Right atrium auricular region (tissue), 2 donors: ENCODE measurements around the gene LSP1. TPM values are rescaled to one million over a fixed set of nuclear protein-coding genes. Genes with fewer than 3 reads are reported as not detected.

Experiments used
- DNase-seq: peaks from one replicate; pipeline ENCODE4 v3.0.0-alpha.2; 2019; ENCODE audit warnings: low spot score
- H3K27ac ChIP-seq, 2 donors: fragments of 200-600 bp; sonication (generic); 1 replicate in 1 of 2; 2 replicates in 1 of 2; pipeline ENCODE4 v1.5.1; 2016 to 2019
- H3K27me3 ChIP-seq, 2 donors: fragments of 200-600 bp; sonication (generic); one replicate each; pipeline versions ENCODE4 v1.5.1 to v1.6.0; 2017 to 2019
- H3K36me3 ChIP-seq: fragments of 200-600 bp; sonication (generic); one replicate; pipeline ENCODE4 v1.5.1; 2016
- H3K4me1 ChIP-seq, 2 donors: fragments of 200-600 bp; sonication (generic); one replicate each; pipeline versions ENCODE4 v1.5.1 to v1.6.0; 2017 to 2019
- H3K4me3 ChIP-seq, 2 donors: fragments of 200-600 bp; sonication (generic); 1 replicate in 1 of 2; 2 replicates in 1 of 2; pipeline ENCODE4 v1.5.1; 2017 to 2019; ENCODE audit warnings: mild to moderate bottlenecking in 1 of 2, moderate library complexity in 1 of 2
- H3K9me3 ChIP-seq, 2 donors: fragments of 200-600 bp; sonication (generic); one replicate each; pipeline ENCODE4 v1.5.1; 2019
- CTCF ChIP-seq, 2 donors: fragments of 200-600 bp; sonication (generic); IDR thresholded peaks; one replicate each; pipeline ENCODE4 v1.5.1; 2019; ENCODE audit warnings: antibody characterized with exemption in 2 of 2
- total RNA-seq, 2 donors: library from RNA; depleted of rRNA; stranded (reverse); fragments of >200 nt; gene quantifications; one replicate each; pipeline ENCODE4 v1.1.0, GENCODE V29; 2016

The LSP1 gene
- total RNA-seq, 2 donors from 2014 or later, result 7.9 to 12.1 TPM

GRCh38 chr11:1916986-1917522, 64.2 kb downstream of the LSP1 start:
- no peak for TF ChIP-seq CTCF (IDR thresholded peaks at IDR 0.05)
- Histone ChIP-seq H3K27me3 (no peaks in the 10 kb centered on the region), H3K4me1 (peaks cover 0 to 50% of the 10 kb centered on the region in 2 donors), H3K4me3 (no peak overlapping the region), H3K9me3 (no peaks in the 10 kb centered on the region), H3K27ac (peak overlapping the region in 1 of 2 donors; percentile 77), H3K36me3 (no peaks in the 10 kb centered on the region)
- no peak for DNase-seq

GRCh38 chr11:1917523-1918435, 64.9 kb downstream of the LSP1 start:
- H3K36me3 ChIP-seq, result no peaks in the 10 kb centered on the region
- TF ChIP-seq CTCF (IDR thresholded peaks at IDR 0.05), result peak; percentile 18 to 70
- H3K4me3 ChIP-seq, result no peak overlapping the region
- H3K27me3 ChIP-seq, result no peaks in the 10 kb centered on the region
- no peak for DNase-seq
- peak overlapping the region in 1 of 2 donors; percentile 77 for H3K27ac ChIP-seq
- no peaks in the 10 kb centered on the region for H3K9me3 ChIP-seq
- peaks cover 0 to 57% of the 10 kb centered on the region in 2 donors for H3K4me1 ChIP-seq

GRCh38 chr11:1918436-1919315, 65.8 kb downstream of the LSP1 start:
- Histone ChIP-seq H3K27ac (peak overlapping the region; percentile 24 to 77), H3K36me3 (no peaks in the 10 kb centered on the region), H3K9me3 (no peaks in the 10 kb centered on the region), H3K4me3 (no peak overlapping the region), H3K27me3 (no peaks in the 10 kb centered on the region), H3K4me1 (peaks cover 0 to 59% of the 10 kb centered on the region in 2 donors)
- no peak for DNase-seq
- no peak for TF ChIP-seq CTCF (IDR thresholded peaks at IDR 0.05)

GRCh38 chr11:1919391-1920127, 66.7 kb downstream of the LSP1 start, which contains the start of gene TNNT3:
Gene TNNT3, plus strand, starts transcription at chr11:1919703. Its CDS starts 3,172 bp downstream, at chr11:1922875.
- H3K4me1 ChIP-seq, result peaks cover 0 to 59% of the 10 kb centered on the region in 2 donors
- DNase-seq, result no peak
- H3K36me3 ChIP-seq, result no peaks in the 10 kb centered on the region
- H3K27me3 ChIP-seq, result no peaks in the 10 kb centered on the region
- TF ChIP-seq CTCF (IDR thresholded peaks at IDR 0.05), result no peak
- H3K4me3 ChIP-seq, result peak within 1 kb of the TSS in 1 of 2 donors; percentile 4
- no peaks in the 10 kb centered on the region for H3K9me3 ChIP-seq
- H3K27ac ChIP-seq, result peak within 1 kb of the TSS; percentile 68 to 77
